Measurements from ENCODE around the gene HOXC10.

The HOXC10 gene

DNA sequence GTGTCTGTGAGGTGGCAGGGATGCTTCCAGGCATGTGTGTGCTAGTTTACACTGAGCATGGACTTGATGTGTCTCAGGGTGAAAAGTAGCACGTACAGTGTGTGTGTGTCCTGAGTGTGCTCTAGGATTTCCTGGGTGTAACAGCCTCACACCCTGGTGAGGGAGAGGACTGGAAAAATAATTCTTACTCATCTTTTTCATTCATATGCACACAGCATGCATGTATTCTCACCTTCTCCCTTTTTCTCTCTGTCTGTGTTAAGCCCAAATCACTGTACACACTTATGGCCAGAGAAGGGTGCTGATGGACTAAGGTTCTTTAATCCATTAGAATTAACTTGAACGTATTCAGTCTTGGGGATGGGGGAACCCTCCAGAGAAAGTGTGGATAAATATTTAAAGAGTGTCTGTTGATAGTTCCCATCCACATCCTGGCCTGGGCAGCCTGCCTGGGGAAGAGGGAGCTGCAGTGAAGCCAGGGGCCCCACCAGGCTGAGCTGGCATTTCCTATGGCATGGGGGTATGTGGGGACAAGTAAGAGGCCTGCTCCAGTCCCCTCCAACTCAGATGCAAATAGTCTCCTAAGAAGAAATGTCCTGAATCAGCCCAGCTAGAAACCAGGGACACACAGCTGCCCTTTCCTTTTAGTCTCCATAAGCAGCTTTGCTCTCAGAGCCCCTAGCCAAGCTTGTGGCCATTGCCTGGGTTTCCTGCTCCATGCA, 22.8 kb downstream of the HOXC10 start:
- in situ Hi-C loops (cut with HindIII; ENCODE audit: low sequenced_read_pairs) = loop anchor here (25.0 kb wide), 1 partner anchor 180 kb away; the partner anchor contains the start of gene SMUG1
- TF ChIP-seq, protein P1, sequence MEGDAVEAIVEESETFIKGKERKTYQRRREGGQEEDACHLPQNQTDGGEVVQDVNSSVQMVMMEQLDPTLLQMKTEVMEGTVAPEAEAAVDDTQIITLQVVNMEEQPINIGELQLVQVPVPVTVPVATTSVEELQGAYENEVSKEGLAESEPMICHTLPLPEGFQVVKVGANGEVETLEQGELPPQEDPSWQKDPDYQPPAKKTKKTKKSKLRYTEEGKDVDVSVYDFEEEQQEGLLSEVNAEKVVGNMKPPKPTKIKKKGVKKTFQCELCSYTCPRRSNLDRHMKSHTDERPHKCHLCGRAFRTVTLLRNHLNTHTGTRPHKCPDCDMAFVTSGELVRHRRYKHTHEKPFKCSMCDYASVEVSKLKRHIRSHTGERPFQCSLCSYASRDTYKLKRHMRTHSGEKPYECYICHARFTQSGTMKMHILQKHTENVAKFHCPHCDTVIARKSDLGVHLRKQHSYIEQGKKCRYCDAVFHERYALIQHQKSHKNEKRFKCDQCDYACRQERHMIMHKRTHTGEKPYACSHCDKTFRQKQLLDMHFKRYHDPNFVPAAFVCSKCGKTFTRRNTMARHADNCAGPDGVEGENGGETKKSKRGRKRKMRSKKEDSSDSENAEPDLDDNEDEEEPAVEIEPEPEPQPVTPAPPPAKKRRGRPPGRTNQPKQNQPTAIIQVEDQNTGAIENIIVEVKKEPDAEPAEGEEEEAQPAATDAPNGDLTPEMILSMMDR (IDR thresholded peaks at IDR 0.05; ENCODE audit: low read depth, low read length) = no peak
- H3K4me3 ChIP-seq (ENCODE audit: low read depth, low read length) = no peak overlapping the region
- no peak for DNase-seq (ENCODE audit: low read depth, low spot score)

DNA sequence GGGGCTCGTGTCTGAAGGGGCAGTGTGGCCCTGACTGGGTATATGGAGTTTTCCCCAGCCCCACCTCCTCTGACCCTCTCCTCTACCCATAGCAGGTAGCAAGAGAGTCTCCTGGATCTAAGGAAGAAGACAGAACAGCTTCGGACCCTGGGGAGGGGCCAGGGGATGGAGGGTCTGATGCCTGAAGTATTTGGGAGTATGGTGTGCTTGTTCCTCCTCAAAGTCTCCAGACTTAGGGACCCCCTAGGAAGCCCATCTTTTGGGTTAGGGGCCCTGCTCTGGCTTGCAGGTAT, 23.3 kb downstream of the HOXC10 start:
- peak overlapping the region; percentile 21 for H3K4me3 ChIP-seq (ENCODE audit: low read depth, low read length)
- DNase-seq (ENCODE audit: low read depth, low spot score) = no peak
- TF ChIP-seq, protein P1 (IDR thresholded peaks at IDR 0.05; ENCODE audit: low read depth, low read length) = no peak
- in situ Hi-C loops (cut with HindIII; ENCODE audit: low sequenced_read_pairs) = loop anchor here (25.0 kb wide), 1 partner anchor 179 kb away; the partner anchor contains the start of gene SMUG1

DNA sequence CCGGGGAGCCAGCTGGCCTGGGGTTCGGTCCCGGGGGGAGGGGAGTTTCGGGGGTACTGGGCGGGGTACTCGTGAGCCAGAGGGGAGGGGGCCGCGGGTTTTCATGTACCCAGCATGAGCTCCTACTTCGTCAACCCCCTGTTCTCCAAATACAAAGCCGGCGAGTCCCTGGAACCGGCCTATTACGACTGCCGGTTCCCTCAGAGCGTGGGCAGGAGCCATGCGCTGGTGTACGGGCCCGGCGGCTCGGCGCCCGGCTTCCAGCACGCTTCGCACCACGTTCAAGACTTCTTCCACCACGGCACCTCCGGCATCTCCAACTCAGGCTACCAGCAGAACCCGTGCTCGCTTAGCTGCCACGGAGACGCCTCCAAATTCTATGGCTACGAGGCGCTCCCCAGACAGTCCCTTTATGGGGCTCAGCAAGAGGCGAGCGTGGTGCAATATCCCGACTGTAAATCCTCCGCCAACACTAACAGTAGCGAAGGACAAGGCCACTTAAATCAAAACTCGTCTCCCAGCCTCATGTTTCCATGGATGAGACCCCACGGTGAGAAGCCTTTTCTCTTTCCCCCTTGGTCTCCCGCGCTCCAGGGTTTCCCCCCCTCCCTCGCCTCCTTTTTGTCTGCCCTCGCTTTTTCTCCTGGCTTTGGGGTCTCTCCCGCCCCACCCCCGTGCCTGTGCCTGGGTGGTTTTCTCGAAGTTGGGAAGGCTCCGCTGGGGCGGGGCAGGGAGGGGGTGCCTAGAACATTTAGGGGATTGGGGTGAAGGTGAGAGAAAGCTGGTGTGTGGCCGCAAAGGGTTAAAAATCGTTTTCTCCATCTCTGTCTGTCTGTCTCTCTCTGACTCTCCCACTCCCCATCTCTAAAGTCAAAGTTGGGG, 24.5 kb downstream of the HOXC10 start:
- TF ChIP-seq, protein P1 (IDR thresholded peaks at IDR 0.05; ENCODE audit: low read depth, low read length) = no peak
- in situ Hi-C loops (cut with HindIII; ENCODE audit: low sequenced_read_pairs) = loop anchor here (25.0 kb wide), 1 partner anchor 178 kb away; the partner anchor contains the start of gene SMUG1
- no peak for DNase-seq (ENCODE audit: low read depth, low spot score)
- peak overlapping the region; percentile 54 for H3K4me3 ChIP-seq (ENCODE audit: low read depth, low read length)

DNA sequence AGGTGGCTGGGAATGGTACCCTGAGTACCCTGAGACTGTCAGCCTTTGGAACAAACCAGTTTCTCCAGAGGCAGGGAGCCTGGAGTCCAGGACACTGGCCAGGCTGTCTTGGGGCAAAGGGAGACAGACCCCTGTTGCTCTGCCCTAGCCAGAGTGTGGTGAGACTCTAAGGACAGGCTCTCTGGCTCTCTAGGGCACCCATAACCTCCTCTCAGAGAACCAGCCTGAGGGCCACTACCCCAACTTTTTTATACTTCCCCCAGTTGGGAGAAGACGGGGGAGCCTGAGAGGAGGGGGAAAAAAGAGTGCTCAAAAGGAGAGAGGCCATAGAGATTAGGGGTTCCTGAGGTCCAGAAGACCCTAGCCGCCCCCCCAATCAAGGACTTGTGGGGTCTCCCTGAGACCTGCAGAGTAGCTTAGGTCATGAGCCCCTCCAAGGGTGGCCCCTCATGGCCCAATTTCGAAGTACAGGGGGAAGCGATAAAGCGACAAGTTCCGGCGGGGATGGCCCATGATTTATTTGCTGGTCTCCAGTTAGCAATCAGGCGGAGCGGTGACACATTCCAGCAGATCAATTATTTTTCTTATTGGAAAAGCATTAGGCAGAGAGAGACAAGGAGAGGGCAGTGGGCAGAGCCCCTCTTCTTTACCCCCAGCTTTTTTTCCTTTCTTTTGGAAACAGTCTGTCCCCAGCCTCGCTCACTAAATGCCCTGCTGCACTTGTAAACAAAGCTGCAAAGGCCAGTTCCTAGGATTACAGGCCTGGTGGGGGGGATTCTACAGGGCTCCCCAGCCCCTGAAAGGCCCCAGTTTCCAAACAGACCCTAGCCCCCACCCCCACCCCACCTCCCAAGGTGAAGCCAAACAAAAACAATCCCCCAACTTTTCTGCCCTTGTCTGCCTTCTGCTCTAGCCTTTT, 25.4 kb downstream of the HOXC10 start:
- in situ Hi-C loops (cut with HindIII; ENCODE audit: low sequenced_read_pairs) = loop anchor here (25.0 kb wide), 1 partner anchor 177 kb away; the partner anchor contains the start of gene SMUG1
- TF ChIP-seq, protein P1 (IDR thresholded peaks at IDR 0.05; ENCODE audit: low read depth, low read length) = no peak
- DNase-seq (ENCODE audit: low read depth, low spot score) = no peak
- peak overlapping the region; percentile 54 for H3K4me3 ChIP-seq (ENCODE audit: low read depth, low read length)

DNA sequence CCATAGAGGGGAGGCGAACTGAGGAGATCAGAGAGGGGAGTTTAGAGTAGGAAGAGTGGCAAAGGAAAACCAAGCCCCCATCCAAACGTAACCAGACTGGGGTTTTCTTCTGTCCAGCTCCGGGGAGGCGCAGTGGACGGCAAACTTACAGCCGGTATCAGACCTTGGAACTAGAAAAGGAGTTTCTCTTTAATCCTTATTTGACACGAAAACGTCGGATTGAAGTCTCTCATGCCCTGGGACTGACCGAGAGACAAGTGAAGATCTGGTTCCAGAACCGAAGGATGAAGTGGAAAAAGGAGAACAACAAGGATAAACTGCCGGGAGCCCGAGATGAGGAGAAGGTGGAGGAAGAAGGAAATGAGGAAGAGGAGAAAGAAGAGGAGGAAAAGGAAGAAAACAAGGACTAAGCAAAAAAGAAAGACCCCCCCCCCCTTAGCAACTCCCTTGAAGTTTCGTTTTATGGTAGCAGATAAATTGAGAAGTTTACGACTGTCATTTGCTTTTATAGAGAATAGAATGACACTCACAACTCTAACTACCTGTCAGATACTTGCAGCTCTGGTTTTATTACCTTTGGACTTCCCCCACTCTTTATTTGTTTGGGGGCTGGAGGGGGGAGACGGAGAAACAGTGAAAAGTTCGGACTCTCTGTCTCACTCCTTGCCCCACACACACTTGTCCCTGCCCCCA, 26.2 kb downstream of the HOXC10 start:
- no peak for DNase-seq (ENCODE audit: low read depth, low spot score)
- H3K4me3 ChIP-seq (ENCODE audit: low read depth, low read length) = peak overlapping the region; percentile 54
- TF ChIP-seq, protein P1 (IDR thresholded peaks at IDR 0.05; ENCODE audit: low read depth, low read length) = no peak
- in situ Hi-C loops (cut with HindIII; ENCODE audit: low sequenced_read_pairs) = loop anchor here (25.0 kb wide), 1 partner anchor 176 kb away; the partner anchor contains the start of gene SMUG1
